Measurements from ENCODE around the gene IGSF21. TPM values are rescaled to one million over a fixed set of nuclear protein-coding genes. Genes with fewer than 3 reads are reported as not detected.

IGSF21 gene
- total RNA-seq, 6 experiments from 2014 or later, result not detected

GRCh38 chr1:18326211-18326897 lies 218.8 kb downstream of the IGSF21 start:
- Mint-ChIP-seq H3K4me3 (no peak overlapping the region), H3K9me3 (peaks cover 67% of the 10 kb centered on the region), H3K36me3 (ENCODE audit: low read depth) (peaks cover 4% of the 10 kb centered on the region; the same call in 1 of the 2 replicates), H3K4me1 (ENCODE audit: low read depth) (no peaks in the 10 kb centered on the region), H3K27ac (no peak overlapping the region), H3K27me3 (ENCODE audit: insufficient read depth) (no peaks in the 10 kb centered on the region)
- no peak for TF ChIP-seq CTCF (IDR thresholded peaks at IDR 0.05)
- no peak for DNase-seq

DNA sequence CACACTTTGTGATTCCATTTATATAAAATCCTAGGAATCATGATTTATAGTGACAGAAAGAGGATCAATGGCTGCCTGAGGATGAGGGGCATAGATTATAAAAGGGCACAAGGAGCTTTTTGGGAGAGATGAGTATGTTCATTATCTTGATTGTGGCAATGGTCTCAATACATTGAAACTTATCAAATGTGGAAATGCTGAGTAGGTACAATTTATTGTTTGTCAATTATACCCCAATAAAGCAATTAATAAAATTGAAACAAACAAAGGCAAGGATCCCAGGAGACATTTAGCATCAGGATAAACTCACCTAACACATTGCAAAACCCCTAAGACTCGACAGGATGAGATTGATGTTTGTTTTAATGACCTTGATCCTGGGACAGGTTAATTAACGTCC lies 220.1 kb downstream of the IGSF21 start:
- no peaks in the 10 kb centered on the region for H3K36me3 Mint-ChIP-seq (ENCODE audit: low read depth)
- H3K27me3 Mint-ChIP-seq (ENCODE audit: insufficient read depth), result peaks cover under 1% of the 10 kb centered on the region; the same call in 1 of the 2 replicates
- TF ChIP-seq CTCF (IDR thresholded peaks at IDR 0.05), result no peak
- no peak for DNase-seq
- no peak overlapping the region for H3K27ac Mint-ChIP-seq
- no peak overlapping the region for H3K4me3 Mint-ChIP-seq
- H3K4me1 Mint-ChIP-seq (ENCODE audit: low read depth), result no peaks in the 10 kb centered on the region
- H3K9me3 Mint-ChIP-seq, result peaks cover 69% of the 10 kb centered on the region

DNA sequence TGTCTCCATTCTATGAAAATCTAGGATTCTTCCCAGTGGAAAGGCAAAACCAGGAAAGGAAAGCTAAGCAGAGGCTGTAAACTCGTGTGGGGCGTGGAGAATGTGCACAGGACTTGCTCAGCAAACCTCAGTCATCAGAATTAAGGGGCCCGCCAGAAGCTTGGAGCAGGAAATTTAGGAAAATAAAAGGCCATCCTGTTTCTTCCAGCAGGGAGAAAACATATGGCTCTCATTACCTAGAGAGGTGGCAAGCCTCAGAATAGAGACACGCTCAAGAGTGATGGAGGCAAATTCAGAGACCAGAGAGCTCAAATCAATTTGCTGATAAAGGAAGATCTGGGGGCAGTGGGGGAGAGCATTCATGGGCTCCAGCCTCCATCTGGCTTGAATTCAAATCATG lies 221.2 kb downstream of the IGSF21 start:
- H3K36me3 Mint-ChIP-seq (ENCODE audit: low read depth), result no peaks in the 10 kb centered on the region
- no peak overlapping the region for H3K27ac Mint-ChIP-seq
- DNase-seq, result no peak
- H3K9me3 Mint-ChIP-seq, result peaks cover 70% of the 10 kb centered on the region
- peaks cover 2% of the 10 kb centered on the region; the same call in 1 of the 2 replicates for H3K27me3 Mint-ChIP-seq (ENCODE audit: insufficient read depth)
- no peak overlapping the region for H3K4me3 Mint-ChIP-seq
- TF ChIP-seq CTCF (IDR thresholded peaks at IDR 0.05), result no peak
- no peaks in the 10 kb centered on the region for H3K4me1 Mint-ChIP-seq (ENCODE audit: low read depth)

GRCh38 chr1:18329469-18330253 lies 222.1 kb downstream of the IGSF21 start:
- peaks cover 70% of the 10 kb centered on the region for H3K9me3 Mint-ChIP-seq
- H3K27me3 Mint-ChIP-seq (ENCODE audit: insufficient read depth), result peaks cover 2% of the 10 kb centered on the region; the same call in 1 of the 2 replicates
- no peaks in the 10 kb centered on the region for H3K36me3 Mint-ChIP-seq (ENCODE audit: low read depth)
- no peaks in the 10 kb centered on the region for H3K4me1 Mint-ChIP-seq (ENCODE audit: low read depth)
- no peak overlapping the region for H3K27ac Mint-ChIP-seq
- no peak for DNase-seq
- no peak for TF ChIP-seq CTCF (IDR thresholded peaks at IDR 0.05)
- no peak overlapping the region for H3K4me3 Mint-ChIP-seq

GRCh38 chr1:18332576-18332975 lies 225.0 kb downstream of the IGSF21 start:
- H3K9me3 Mint-ChIP-seq, result peaks cover 70% of the 10 kb centered on the region
- H3K4me1 Mint-ChIP-seq (ENCODE audit: low read depth), result no peaks in the 10 kb centered on the region
- no peak overlapping the region for H3K4me3 Mint-ChIP-seq
- no peak overlapping the region for H3K27ac Mint-ChIP-seq
- peaks cover 2% of the 10 kb centered on the region; the same call in 1 of the 2 replicates for H3K27me3 Mint-ChIP-seq (ENCODE audit: insufficient read depth)
- no peak for DNase-seq
- TF ChIP-seq CTCF (IDR thresholded peaks at IDR 0.05), result no peak
- no peaks in the 10 kb centered on the region for H3K36me3 Mint-ChIP-seq (ENCODE audit: low read depth)
